Cardiac fibroblast (primary cell): ENCODE measurements around the gene CHST9.
"Not testable (repeated sequence)": the region's sequence is repeated elsewhere in the genome, so short reads cannot be mapped to it uniquely, and the experiment has no call there.

Source experiments
- DNase-seq, 2 donors: peaks; one replicate each; pipeline versions ENCODE4 v3.0.0 to v3.0.0-alpha.2; 2010; ENCODE audit warnings: low read depth in 2 of 2
- H3K4me3 ChIP-seq, 2 donors: replicated peaks in 1 of 2; 1 replicate in 1 of 2; 2 replicates in 1 of 2; pipeline ENCODE4 v1.5.1; 2011; ENCODE audit warnings: low read depth in 2 of 2, low read length in 2 of 2, mild to moderate bottlenecking in 2 of 2, moderate library complexity in 1 of 2
- TF ChIP-seq, protein P1 (sequence below): IDR thresholded peaks from one replicate; pipeline ENCODE4 v1.5.1; 2011; ENCODE audit warnings: low read depth, mild to moderate bottlenecking, low read length, inconsistent platforms

Gene CHST9

GRCh38 chr18:26976206-26976605, 208.9 kb downstream of the CHST9 start:
- TF ChIP-seq, protein P1, sequence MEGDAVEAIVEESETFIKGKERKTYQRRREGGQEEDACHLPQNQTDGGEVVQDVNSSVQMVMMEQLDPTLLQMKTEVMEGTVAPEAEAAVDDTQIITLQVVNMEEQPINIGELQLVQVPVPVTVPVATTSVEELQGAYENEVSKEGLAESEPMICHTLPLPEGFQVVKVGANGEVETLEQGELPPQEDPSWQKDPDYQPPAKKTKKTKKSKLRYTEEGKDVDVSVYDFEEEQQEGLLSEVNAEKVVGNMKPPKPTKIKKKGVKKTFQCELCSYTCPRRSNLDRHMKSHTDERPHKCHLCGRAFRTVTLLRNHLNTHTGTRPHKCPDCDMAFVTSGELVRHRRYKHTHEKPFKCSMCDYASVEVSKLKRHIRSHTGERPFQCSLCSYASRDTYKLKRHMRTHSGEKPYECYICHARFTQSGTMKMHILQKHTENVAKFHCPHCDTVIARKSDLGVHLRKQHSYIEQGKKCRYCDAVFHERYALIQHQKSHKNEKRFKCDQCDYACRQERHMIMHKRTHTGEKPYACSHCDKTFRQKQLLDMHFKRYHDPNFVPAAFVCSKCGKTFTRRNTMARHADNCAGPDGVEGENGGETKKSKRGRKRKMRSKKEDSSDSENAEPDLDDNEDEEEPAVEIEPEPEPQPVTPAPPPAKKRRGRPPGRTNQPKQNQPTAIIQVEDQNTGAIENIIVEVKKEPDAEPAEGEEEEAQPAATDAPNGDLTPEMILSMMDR: no peak
- H3K4me3 ChIP-seq: no peak overlapping the region
- no peak for DNase-seq

GRCh38 chr18:26972549-26972948, 212.6 kb downstream of the CHST9 start:
- not testable (repeated sequence) for DNase-seq, H3K4me3 ChIP-seq

DNA sequence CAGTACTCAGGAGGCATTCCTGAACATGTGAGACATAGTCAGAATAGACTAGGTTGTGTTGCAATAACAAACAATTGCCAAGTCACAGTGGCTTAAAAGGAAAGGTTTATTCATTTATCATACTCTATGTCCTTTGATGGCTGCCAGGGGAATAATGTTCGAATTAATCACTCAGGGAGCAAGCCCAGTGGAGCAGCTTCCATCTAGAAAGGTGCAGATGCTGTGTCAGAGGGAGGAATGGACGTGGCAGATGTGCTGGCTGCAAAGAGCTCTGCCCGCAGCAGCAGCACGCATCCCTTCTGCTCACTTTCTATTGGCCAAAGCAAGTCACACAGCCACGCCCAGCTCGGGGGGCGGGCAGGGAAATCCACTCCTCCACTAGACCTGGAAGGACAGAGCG, 213.7 kb downstream of the CHST9 start:
- no peak overlapping the region for H3K4me3 ChIP-seq
- DNase-seq: peak in 1 of 2 donors; percentile 7
- TF ChIP-seq, protein P1: no peak

- TF ChIP-seq, protein P1: no peak
- DNase-seq: no peak
- H3K4me3 ChIP-seq: no peak overlapping the region
Measured at GRCh38 chr18:26970637-26971036, 214.5 kb downstream of the CHST9 start.

DNA sequence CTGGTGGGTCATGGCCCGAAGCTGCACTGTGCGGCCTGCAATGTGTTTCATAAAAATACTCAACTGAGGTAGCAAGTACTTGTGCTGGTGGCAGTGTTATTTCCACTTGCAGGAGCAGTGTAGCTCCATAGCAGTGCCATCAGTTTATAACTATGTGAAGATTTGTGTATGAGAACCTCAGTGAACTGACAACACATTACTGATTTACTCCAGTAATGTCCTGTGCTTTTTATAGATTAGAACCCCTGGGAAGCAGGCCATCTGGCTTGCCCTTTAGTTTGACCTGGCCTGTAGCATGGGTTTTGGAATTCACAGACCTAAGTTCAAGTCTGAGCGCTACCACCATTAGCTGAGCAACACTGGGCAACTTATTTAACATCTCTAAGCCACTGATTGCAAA, 219.9 kb downstream of the CHST9 start:
- DNase-seq: no peak
- TF ChIP-seq, protein P1: no peak
- H3K4me3 ChIP-seq: no peak overlapping the region

- H3K4me3 ChIP-seq: no peak overlapping the region
- TF ChIP-seq, protein P1: no peak
- peak; percentile 4 to 6 for DNase-seq
Measured at GRCh38 chr18:26963292-26963691, 221.8 kb downstream of the CHST9 start.

DNA sequence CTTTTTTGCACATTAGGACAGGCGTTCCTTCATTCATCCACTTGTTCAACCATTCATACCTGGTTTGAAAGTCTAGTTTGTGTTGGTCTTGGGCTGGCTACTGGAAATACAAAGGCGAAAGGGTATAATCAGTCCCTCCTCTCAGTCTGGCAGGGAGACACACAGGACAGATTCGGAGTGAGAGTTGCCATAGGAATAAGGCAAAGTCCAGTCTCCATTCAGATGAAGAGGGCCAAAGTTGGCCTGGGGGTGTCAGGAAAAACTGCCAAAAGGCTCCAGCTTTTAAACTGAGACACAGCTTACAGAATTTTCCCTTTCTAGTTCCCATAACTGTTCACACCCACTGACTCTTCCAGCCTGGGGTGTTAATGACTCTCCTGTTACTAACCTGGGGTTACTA, 223.3 kb downstream of the CHST9 start:
- DNase-seq: no peak
- TF ChIP-seq, protein P1: no peak
- no peak overlapping the region for H3K4me3 ChIP-seq
